C4-2B (cell line): ENCODE data around the gene SKP1.
A peak's percentile ranks its signal among the peaks of the same experiment; 100 is the strongest.

Source experiments
- H3K27ac ChIP-seq: fragments of 450-650 bp; 2 replicates; pipeline ENCODE4 v1.5.1; 2017
- CTCF ChIP-seq: fragments of 450-650 bp; conservative IDR thresholded peaks from 2 replicates; pipeline ENCODE4 v1.5.1; 2017; ENCODE audit warnings: mild to moderate bottlenecking
- ZFX ChIP-seq: fragments of 450-650 bp; IDR thresholded peaks from 2 replicates; pipeline ENCODE4 v1.6.1; 2017

Gene SKP1

GRCh38 chr5:134143944-134144941 lies 32.5 kb downstream of the SKP1 start:
- no peak for TF ChIP-seq CTCF
- no peak for TF ChIP-seq ZFX
- H3K27ac ChIP-seq, result no peak overlapping the region

GRCh38 chr5:134143431-134143830 lies 33.3 kb downstream of the SKP1 start:
- TF ChIP-seq CTCF (no peak), ZFX (no peak)
- no peak overlapping the region for H3K27ac ChIP-seq

- H3K27ac ChIP-seq, result no peak overlapping the region
- TF ChIP-seq ZFX, result no peak
- no peak for TF ChIP-seq CTCF
Measured at GRCh38 chr5:134142806-134143205, 33.9 kb downstream of the SKP1 start.

DNA sequence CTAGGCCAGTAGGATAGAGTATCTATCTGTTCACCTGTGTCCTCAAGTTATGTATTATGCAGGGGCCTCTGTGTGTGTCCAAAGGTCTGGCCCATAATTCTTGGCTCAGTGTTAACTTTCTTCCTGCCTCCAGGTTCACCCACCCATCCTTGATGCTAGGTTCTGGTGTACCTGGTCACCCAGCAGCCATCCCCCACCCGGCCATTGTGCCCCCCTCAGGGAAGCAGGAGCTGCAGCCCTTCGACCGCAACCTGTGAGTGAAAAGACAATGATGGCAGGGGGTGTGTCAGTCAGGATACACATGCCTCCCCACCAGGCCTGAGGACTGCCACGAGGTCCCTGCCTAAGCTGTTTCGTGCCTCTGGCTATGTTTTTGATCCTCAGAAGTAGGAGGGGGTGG lies 34.7 kb downstream of the SKP1 start:
- no peak for TF ChIP-seq ZFX
- no peak for TF ChIP-seq CTCF

DNA sequence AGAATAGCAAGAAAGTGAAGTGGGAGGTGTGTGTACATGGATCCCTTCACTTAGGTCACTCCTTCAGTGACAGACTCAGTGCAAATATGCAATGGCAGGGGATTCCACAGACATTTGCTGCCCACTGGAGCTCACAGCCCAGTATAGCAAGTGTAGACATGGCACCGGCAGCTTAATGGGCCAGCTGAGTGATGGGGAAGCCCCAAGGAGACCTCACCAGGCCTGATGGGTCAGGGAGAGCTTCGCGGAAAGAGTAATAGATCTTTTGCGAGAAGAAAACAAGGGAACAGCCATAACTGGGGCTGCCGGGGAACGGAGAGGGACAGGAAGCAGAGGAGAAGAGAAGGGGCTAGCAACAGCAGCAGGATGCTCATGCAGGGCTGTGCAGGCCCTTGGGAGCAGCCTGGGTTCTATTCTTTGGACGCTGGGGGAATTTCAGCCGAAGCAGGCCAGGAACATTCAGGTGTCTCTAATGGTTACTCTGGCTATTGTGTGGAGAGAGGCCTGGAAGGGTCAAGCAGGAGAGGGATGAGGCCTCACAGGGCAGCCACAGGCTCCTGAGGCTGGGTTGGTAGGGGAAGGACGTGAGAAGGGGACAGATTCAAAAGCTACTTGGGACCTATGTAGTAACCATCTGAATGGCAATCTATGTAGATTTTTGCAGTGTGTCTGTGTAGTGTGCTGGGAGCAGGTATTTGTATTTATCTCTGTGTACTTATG lies 35.3 kb downstream of the SKP1 start:
- peak overlapping the region; percentile 40 for H3K27ac ChIP-seq
- TF ChIP-seq ZFX, result no peak

More for the DNA sequence above, 34.7 kb downstream of the SKP1 start:
- H3K27ac ChIP-seq, result no peak overlapping the region

DNA sequence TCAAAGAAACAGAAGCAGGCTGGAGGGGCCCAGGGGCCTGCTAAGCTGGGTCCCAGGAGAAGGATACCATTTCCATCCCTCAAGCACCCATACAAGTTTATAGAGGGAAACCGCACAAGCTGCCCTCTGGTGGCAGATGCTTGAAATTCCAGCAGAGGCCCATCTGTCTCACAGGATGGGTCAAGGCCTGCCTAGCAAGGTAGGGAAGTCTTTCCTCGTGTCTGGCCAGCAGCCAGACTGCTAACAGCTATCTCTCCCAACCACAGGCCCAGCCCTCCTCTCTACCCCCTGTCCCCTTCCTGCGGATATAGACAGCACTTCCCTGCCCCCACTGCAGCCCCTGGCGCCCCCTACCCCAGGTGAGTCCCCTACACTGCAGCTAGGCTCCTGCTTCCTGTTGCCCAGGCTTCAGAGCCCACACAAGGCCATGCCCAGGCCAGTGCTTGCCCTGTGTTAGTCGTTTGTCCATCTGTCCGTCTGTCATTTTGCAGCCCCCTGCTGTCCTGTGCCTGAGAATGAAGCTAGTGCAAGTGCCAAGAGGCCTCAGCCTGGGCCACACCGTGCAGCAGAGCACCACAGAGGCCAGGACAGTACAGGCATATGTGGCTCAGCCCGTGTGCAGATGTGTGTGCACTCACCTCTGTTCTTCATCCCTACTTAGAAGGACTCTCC lies 36.1 kb downstream of the SKP1 start:
- H3K27ac ChIP-seq, result peak overlapping the region; percentile 40
- TF ChIP-seq ZFX (no peak), CTCF (peak; percentile 89)

DNA sequence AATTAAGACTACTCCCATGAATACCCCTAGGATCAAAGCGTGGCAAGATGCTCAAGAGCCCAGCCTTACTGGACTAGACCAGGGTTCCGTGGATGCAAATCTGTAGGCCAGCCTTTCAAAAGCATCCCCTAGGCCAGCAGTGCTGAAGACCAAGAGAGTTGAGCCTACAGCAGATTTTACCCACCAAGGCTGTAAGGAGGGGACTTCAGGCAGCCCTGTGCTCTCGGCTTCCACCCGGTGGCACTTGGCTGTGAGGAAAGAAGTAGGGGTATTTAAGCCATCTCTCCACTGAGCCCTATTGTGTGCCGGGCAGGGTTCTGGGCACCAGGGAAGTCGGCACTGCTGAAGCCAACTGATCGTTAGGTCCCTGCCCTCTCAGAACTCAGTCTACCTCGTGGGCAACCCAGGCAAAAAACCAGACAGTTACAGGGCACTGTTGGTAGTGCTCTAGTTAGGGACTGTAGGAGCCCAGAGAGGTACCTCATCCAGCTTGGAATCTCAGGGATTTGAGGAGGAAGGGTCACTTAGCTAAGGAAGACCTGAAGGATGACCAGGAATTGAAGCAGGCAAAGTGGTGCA lies 36.8 kb downstream of the SKP1 start:
- TF ChIP-seq ZFX (no peak), CTCF (no peak)
- no peak overlapping the region for H3K27ac ChIP-seq
